Amniotic stem cell (primary cell): ENCODE measurements around the gene LONP1.

Source experiments
- DNase-seq: peaks from one replicate; lab custom pipeline; 2025; lab: John Stamatoyannopoulos, UW

Gene LONP1

GRCh38 chr19:5645409-5645808 lies 74.5 kb downstream of the LONP1 start:
- no peak for DNase-seq

GRCh38 chr19:5644037-5644436 lies 75.9 kb downstream of the LONP1 start:
- DNase-seq, result no peak

GRCh38 chr19:5643060-5643459 lies 76.9 kb downstream of the LONP1 start:
- DNase-seq, result no peak

- DNase-seq, result no peak
Measured at GRCh38 chr19:5642204-5642603, 77.7 kb downstream of the LONP1 start.
